Heart right ventricle (tissue), 16 donors: ENCODE measurements around the gene DDX39B. TPM values are rescaled to one million over a fixed set of nuclear protein-coding genes. Genes with fewer than 3 reads are reported as not detected.
"Not testable (repeated sequence)": the region's sequence is repeated elsewhere in the genome, so short reads cannot be mapped to it uniquely, and the experiment has no call there.

Source experiments
- ATAC-seq, 8 donors: fragments of 200-7000 bp; cut with Tn5 transposase; one replicate each; pipeline ENCODE4 v1.9.1; 2020; ENCODE audit warnings: mild to moderate bottlenecking in 8 of 8, moderate library complexity in 8 of 8, moderate number of reproducible peaks in 1 of 8
- DNase-seq, 2 donors: peaks; one replicate each; pipeline ENCODE4 v3.0.0-alpha.2; 2020
- H3K27ac ChIP-seq, 10 donors: fragments of 200-600 bp; sonication (generic) in 2 of 10; one replicate each; pipeline versions ENCODE4 v1.5.0 to v1.8.0; 2020 to 2022; ENCODE audit warnings: mild to moderate bottlenecking in 3 of 10
- H3K27me3 ChIP-seq, 7 donors: fragments of 200-600 bp; one replicate each; pipeline ENCODE4 v1.8.0; 2021 to 2022; ENCODE audit warnings: mild to moderate bottlenecking in 2 of 7
- H3K36me3 ChIP-seq, 9 donors: fragments of 200-600 bp; sonication (generic) in 1 of 9; one replicate each; pipeline versions ENCODE4 v1.5.0 to v1.8.0; 2020 to 2022; ENCODE audit warnings: mild to moderate bottlenecking in 2 of 9
- H3K4me1 ChIP-seq, 9 donors: fragments of 200-600 bp; sonication (generic) in 1 of 9; one replicate each; pipeline versions ENCODE4 v1.5.0 to v1.8.0; 2020 to 2022; ENCODE audit warnings: mild to moderate bottlenecking in 4 of 9
- H3K4me3 ChIP-seq, 10 donors: fragments of 200-600 bp; sonication (generic) in 2 of 10; one replicate each; pipeline versions ENCODE4 v1.5.0 to v1.8.0; 2020 to 2022; ENCODE audit warnings: mild to moderate bottlenecking in 7 of 10, moderate library complexity in 2 of 10
- H3K9me3 ChIP-seq, 11 donors: fragments of 200-600 bp in 10 of 11; sonication (generic) in 2 of 11; one replicate each; pipeline versions ENCODE4 v1.5.0 to v1.8.0; 2013 to 2022; ENCODE audit warnings: mild to moderate bottlenecking in 2 of 11, control low read depth in 1 of 11, moderate library complexity in 1 of 11
- CTCF ChIP-seq, 9 donors: fragments of 200-600 bp; sonication (generic) in 2 of 9; IDR thresholded peaks; one replicate each; pipeline versions ENCODE4 v1.5.0 to v1.8.0; 2021 to 2022; ENCODE audit warnings: antibody characterized with exemption in 9 of 9, mild to moderate bottlenecking in 5 of 9, moderate library complexity in 1 of 9
- WGBS, 2 donors: extraction: QIAGEN DNeasy Blood & Tissue Kit; methylation state at CpG; one replicate each; pipeline ENCODE4 v1.1.7; 2013; ENCODE audit warnings: inconsistent platforms in 1 of 2; 5-methylcytosine and 5-hydroxymethylcytosine counted together
- intact Hi-C, 10 donors: fragments of 100-400 bp; cut with DNase I; formaldehyde crosslinking; loops; one replicate each; pipeline versions ENCODE4 v1.11.1 to v1.14.2; 2022
- polyA plus RNA-seq, 2 donors: library from polyadenylated mRNA; stranded (reverse); fragments of 200-250 nt; gene quantifications; one replicate each; pipeline ENCODE4 v1.2.3, GENCODE V29; 2013
- total RNA-seq, 10 donors: library from RNA; stranded (reverse); fragmentation: NEBNext Ultra II Directional in 3 of 10; extraction: Animal tissue kit (Norgen Biotek cat#: 25700) in 3 of 10; gene quantifications; one replicate each; pipeline versions ENCODE4 v1.2.1 to v1.2.4, GENCODE V29; 2021 to 2023
- donor health status: Arrhythmogenic right ventricular cardiomyopathy.
- donor health status: ischemic (EF 13 %, LVEDD 7.1; RV severe dilation, severe dysfunction).
- donor health status: healthy with polysubstance abuse.
- donor health status: DM: no; HTN: yes; CAD: no.
- donor health status: DM: no; HTN: no; CAD: no.
- donor health status: ischemic (EF 25% LVEDD 6.9; RV normal size, moderate dysfunction).
- donor health status: ischemic (EF 25% LVEDD 5.7; RV mildly dilated, moderate dysfunction).
- donor health status: healthy.
- donor health status: DM: yes; HTN: yes; CAD: no.
- donor health status: Ischemic cardiomyopathy.
- donor health status: ischemic (EF 35%, LVEDD 5.7; RV mildly dilated, moderate dysfunction).
- donor health status: nonischemic (EF 11% LVEDD 7.7; RV severe dilation, severe dysfunction).
- donor health status: DM: yes; HTN: yes; CAD: no.
- donor health status: PGD.
- donor health status: ischemic (EF 29% LVEDD 5.4; RV normal size, mild dysfunction).
- donor health status: nonischemic (EF 23%, LVEDD 6.1; RV moderate dilation, normal function).

DDX39B gene
- total and polyA plus RNA-seq, 12 donors: 154 to 422 (median 172) TPM

GRCh38 chr6:31498748-31499147 lies 43.1 kb downstream of the DDX39B start:
- 7 to 17% methylated on average over 21 of the region's 21 CpGs for WGBS, 2 donors
- no peak for DNase-seq
- Histone ChIP-seq H3K27ac (no peak overlapping the region), H3K9me3 (peaks cover 0 to 6% (median 0%) of the 10 kb centered on the region in 11 donors), H3K4me1 (peaks cover 0 to 43% (median 18%) of the 10 kb centered on the region in 9 donors), H3K27me3 (peaks cover 0 to 25% (median 7%) of the 10 kb centered on the region in 7 donors), H3K4me3 (peak overlapping the region in 8 of 10 donors; percentile 30 to 74 (median 65)), H3K36me3 (no peaks in the 10 kb centered on the region)
- TF ChIP-seq CTCF (IDR thresholded peaks at IDR 0.05): no peak
- intact Hi-C loops: loop anchor here in 5 of 10 donors (2.0 to 5.0 kb wide), 4 partner anchors 34 to 99 kb away; partner anchors contain the start of gene DDX39B (in 3 of the 5)
- ATAC-seq: no peak

- no peak for TF ChIP-seq CTCF (IDR thresholded peaks at IDR 0.05)
- DNase-seq (peak; percentile 63 to 74), ATAC-seq (peak; percentile 51 to 75 (median 64))
- peak within 1 kb of the TSS in 5 of 10 donors; percentile 46 to 75 (median 58) for H3K27ac ChIP-seq
- WGBS, 2 donors: 1 to 2% methylated on average over 63 to 64 of the region's 64 CpGs
- peaks cover 0 to 48% (median 24%) of the 10 kb centered on the region in 9 donors for H3K4me1 ChIP-seq
- peak within 1 kb of the TSS; percentile 30 to 74 (median 61) for H3K4me3 ChIP-seq
- H3K9me3 ChIP-seq: peaks cover 0 to 6% (median 0%) of the 10 kb centered on the region in 11 donors
- no peaks in the 10 kb centered on the region for H3K36me3 ChIP-seq
- peaks cover 0 to 25% (median 7%) of the 10 kb centered on the region in 7 donors for H3K27me3 ChIP-seq
- intact Hi-C loops: loop anchor here in 5 of 10 donors (2.0 to 5.0 kb wide), 4 partner anchors 34 to 99 kb away; partner anchors contain the start of gene DDX39B (in 3 of the 5)
Measured at GRCh38 chr6:31497531-31498476, 44.0 kb downstream of the DDX39B start, which contains the start of gene MICB. TSS of gene MICB (plus strand) at chr6:31498145. CDS start at chr6:31498194, 49 bp downstream.

GRCh38 chr6:31496826-31497225 lies 45.0 kb downstream of the DDX39B start:
- H3K36me3 ChIP-seq, H3K9me3 ChIP-seq, ATAC-seq, DNase-seq, H3K27ac ChIP-seq: not testable (repeated sequence)
- H3K27me3 ChIP-seq: peaks cover 0 to 22% (median 7%) of the 10 kb centered on the region in 7 donors
- WGBS, 2 donors: 59 to 64% methylated on average over 4 of the region's 4 CpGs
- H3K4me3 ChIP-seq: peak overlapping the region in 2 of 10 donors; percentile 63 to 70
- peaks cover 0 to 55% (median 29%) of the 10 kb centered on the region in 9 donors for H3K4me1 ChIP-seq
- intact Hi-C loops: loop anchor here in 4 of 10 donors (5.0 kb wide), 3 partner anchors 35 to 100 kb away; partner anchors contain the start of gene DDX39B (in 3 of the 4)

- no peak for TF ChIP-seq CTCF (IDR thresholded peaks at IDR 0.05)
- H3K9me3 ChIP-seq: no peaks in the 10 kb centered on the region
- H3K27ac ChIP-seq: peak overlapping the region in 6 of 10 donors; percentile 73 to 89 (median 78)
- H3K36me3 ChIP-seq: no peaks in the 10 kb centered on the region
- peaks cover 0 to 55% (median 33%) of the 10 kb centered on the region in 9 donors for H3K4me1 ChIP-seq
- intact Hi-C loops: loop anchor here in 5 of 10 donors (2.0 to 5.0 kb wide), 4 partner anchors 37 to 102 kb away; partner anchors contain the start of gene DDX39B (in 4 of the 5)
- ATAC-seq (no peak), DNase-seq (no peak)
- H3K27me3 ChIP-seq: peaks cover 0 to 25% (median 7%) of the 10 kb centered on the region in 7 donors
- H3K4me3 ChIP-seq: peak overlapping the region in 7 of 10 donors; percentile 63 to 94 (median 72)
- whole genome bisulfite sequencing, 2 donors: 79 to 82% methylated on average over 2 of the region's 2 CpGs
Measured at GRCh38 chr6:31495580-31495979, 46.2 kb downstream of the DDX39B start.
